Upper lobe of right lung (tissue), 1 donor: Measurements from ENCODE around the gene LEF1. TPM values are rescaled to one million over a fixed set of nuclear protein-coding genes. Genes with fewer than 3 reads are reported as not detected.

Source experiments
- ATAC-seq: fragments of 200-7000 bp; cut with Tn5 transposase; one replicate; pipeline ENCODE4 v1.9.1; 2020; ENCODE audit warnings: mild to moderate bottlenecking, moderate library complexity
- DNase-seq: peaks from one replicate; pipeline ENCODE4 v3.0.0-alpha.2; 2020
- H3K27ac ChIP-seq: fragments of 200-600 bp; one replicate; pipeline ENCODE4 v1.8.0; 2022
- H3K27me3 ChIP-seq: fragments of 200-600 bp; one replicate; pipeline ENCODE4 v1.8.0; 2022; ENCODE audit warnings: mild to moderate bottlenecking
- H3K36me3 ChIP-seq: fragments of 200-600 bp; one replicate; pipeline ENCODE4 v1.8.0; 2022
- H3K4me1 ChIP-seq: fragments of 200-600 bp; one replicate; pipeline ENCODE4 v1.8.0; 2022
- H3K4me3 ChIP-seq: fragments of 200-600 bp; one replicate; pipeline ENCODE4 v1.8.0; 2022; ENCODE audit warnings: mild to moderate bottlenecking
- H3K9me3 ChIP-seq: fragments of 200-600 bp; one replicate; pipeline ENCODE4 v1.8.0; 2022
- intact Hi-C: fragments of 100-400 bp; cut with DNase I; formaldehyde crosslinking; loops from one replicate; pipeline ENCODE4 v1.11.0; 2022
- total RNA-seq: library from RNA; stranded (reverse); fragmentation: NEBNext Ultra II Directional; extraction: Animal tissue kit (Norgen Biotek cat#: 25700); gene quantifications from one replicate; pipeline ENCODE4 v1.2.1, GENCODE V29; 2021
- TF ChIP-seq, protein P1 (sequence below): fragments of 200-600 bp; IDR thresholded peaks from one replicate; pipeline ENCODE4 v1.8.0; 2022; ENCODE audit warnings: antibody characterized with exemption
- donor health status: DM: no; HTN: yes; CAD: no; lungs with severe emphysema.

Gene LEF1
- total RNA-seq, 1 donor from 2014 or later, result 9.1 TPM

DNA sequence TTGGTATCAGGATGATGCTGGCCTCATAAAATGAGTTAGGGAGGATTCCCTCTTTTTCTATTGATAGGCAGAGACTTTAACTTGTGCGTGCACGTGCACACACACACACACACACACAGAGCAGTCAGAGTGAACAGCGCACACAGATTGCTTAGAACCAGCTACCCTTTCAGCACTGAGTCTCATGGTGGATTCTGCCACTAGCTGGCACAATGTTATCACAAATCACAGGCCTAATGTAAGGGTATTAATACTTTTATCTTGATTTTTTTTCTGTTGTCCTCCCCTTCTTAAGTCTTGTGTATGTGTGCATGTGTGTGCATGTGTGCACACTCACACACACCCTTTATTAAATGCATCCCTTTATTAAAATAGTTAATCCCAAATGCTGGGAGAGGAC, 125.8 kb downstream of the LEF1 start:
- intact Hi-C loops, result no loop called here
- H3K4me1 ChIP-seq, result no peaks in the 10 kb centered on the region
- no peak for DNase-seq
- no peaks in the 10 kb centered on the region for H3K9me3 ChIP-seq
- no peak overlapping the region for H3K27ac ChIP-seq
- H3K4me3 ChIP-seq, result no peak overlapping the region
- no peaks in the 10 kb centered on the region for H3K36me3 ChIP-seq
- TF ChIP-seq, protein P1, sequence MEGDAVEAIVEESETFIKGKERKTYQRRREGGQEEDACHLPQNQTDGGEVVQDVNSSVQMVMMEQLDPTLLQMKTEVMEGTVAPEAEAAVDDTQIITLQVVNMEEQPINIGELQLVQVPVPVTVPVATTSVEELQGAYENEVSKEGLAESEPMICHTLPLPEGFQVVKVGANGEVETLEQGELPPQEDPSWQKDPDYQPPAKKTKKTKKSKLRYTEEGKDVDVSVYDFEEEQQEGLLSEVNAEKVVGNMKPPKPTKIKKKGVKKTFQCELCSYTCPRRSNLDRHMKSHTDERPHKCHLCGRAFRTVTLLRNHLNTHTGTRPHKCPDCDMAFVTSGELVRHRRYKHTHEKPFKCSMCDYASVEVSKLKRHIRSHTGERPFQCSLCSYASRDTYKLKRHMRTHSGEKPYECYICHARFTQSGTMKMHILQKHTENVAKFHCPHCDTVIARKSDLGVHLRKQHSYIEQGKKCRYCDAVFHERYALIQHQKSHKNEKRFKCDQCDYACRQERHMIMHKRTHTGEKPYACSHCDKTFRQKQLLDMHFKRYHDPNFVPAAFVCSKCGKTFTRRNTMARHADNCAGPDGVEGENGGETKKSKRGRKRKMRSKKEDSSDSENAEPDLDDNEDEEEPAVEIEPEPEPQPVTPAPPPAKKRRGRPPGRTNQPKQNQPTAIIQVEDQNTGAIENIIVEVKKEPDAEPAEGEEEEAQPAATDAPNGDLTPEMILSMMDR, result no peak
- no peaks in the 10 kb centered on the region for H3K27me3 ChIP-seq
- no peak for ATAC-seq

GRCh38 chr4:108037884-108038283, 130.8 kb downstream of the LEF1 start:
- Histone ChIP-seq H3K4me1 (no peaks in the 10 kb centered on the region), H3K27ac (no peak overlapping the region)
- TF ChIP-seq, protein P1, result no peak

GRCh38 chr4:108036213-108036612, 132.5 kb downstream of the LEF1 start:
- H3K9me3 ChIP-seq, result no peaks in the 10 kb centered on the region
- ATAC-seq (peak; percentile 82), DNase-seq (no peak)
- peaks cover 30% of the 10 kb centered on the region for H3K36me3 ChIP-seq
- H3K27ac ChIP-seq, result no peak overlapping the region
- TF ChIP-seq, protein P1, result no peak
- no peaks in the 10 kb centered on the region for H3K27me3 ChIP-seq
- H3K4me1 ChIP-seq, result no peaks in the 10 kb centered on the region
- intact Hi-C loops, result no loop called here
- no peak overlapping the region for H3K4me3 ChIP-seq

More at GRCh38 chr4:108037884-108038283, 130.8 kb downstream of the LEF1 start:
- peaks cover 22% of the 10 kb centered on the region for H3K36me3 ChIP-seq
- no peaks in the 10 kb centered on the region for H3K27me3 ChIP-seq
- intact Hi-C loops, result no loop called here
- no peaks in the 10 kb centered on the region for H3K9me3 ChIP-seq
- no peak for ATAC-seq
- no peak for DNase-seq
- H3K4me3 ChIP-seq, result no peak overlapping the region

DNA sequence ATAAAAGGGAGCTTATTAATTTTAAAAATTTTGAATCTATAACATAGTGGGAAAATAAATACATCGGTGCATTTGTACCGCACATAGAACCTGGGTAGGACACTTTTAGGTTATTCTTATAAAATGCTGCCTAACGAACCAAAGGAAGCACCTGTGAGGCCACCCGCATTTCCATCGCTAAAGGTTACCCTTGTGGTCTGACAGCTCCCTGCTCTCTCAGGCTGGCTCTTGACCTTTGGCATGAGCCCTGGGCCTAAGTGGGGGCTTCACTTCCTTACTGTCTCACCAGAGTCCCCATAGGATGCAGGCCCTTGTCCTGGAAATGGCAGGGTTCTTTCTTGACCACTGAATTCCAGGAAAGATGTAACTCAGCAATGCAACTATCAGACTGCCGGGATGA, 133.0 kb downstream of the LEF1 start:
- Histone ChIP-seq H3K9me3 (no peaks in the 10 kb centered on the region), H3K27me3 (no peaks in the 10 kb centered on the region), H3K36me3 (peaks cover 34% of the 10 kb centered on the region), H3K4me1 (no peaks in the 10 kb centered on the region), H3K4me3 (no peak overlapping the region), H3K27ac (no peak overlapping the region)
- TF ChIP-seq, protein P1, result no peak
- DNase-seq (no peak), ATAC-seq (no peak)
- intact Hi-C loops, result no loop called here

- intact Hi-C loops, result no loop called here
- TF ChIP-seq, protein P1, result no peak
- H3K27ac ChIP-seq, result no peak overlapping the region
- no peak overlapping the region for H3K4me3 ChIP-seq
- H3K36me3 ChIP-seq, result peaks cover 35% of the 10 kb centered on the region
- no peaks in the 10 kb centered on the region for H3K4me1 ChIP-seq
- no peaks in the 10 kb centered on the region for H3K9me3 ChIP-seq
- H3K27me3 ChIP-seq, result no peaks in the 10 kb centered on the region
- DNase-seq, result no peak
- no peak for ATAC-seq
These were observed 134.2 kb downstream of the LEF1 start for GRCh38 chr4:108034565-108034964.

DNA sequence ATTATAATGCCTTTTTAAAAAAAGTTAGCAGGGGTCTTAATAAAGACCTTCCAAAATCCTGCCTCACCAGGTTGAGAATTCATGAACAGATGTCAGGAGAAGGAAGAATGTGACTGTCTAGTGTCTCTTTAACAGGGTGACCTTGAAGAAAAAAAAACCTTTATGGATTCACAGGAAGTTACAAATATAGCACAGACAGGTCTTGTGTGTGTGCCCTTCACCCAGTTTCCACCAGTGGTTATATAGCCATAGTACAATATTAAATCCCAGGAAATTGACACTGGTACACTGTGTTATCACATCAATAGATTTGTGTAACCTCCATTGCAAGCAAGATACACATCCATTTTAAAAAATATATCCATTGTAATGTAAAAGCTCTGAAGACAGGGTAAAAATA, 135.4 kb downstream of the LEF1 start:
- H3K27me3 ChIP-seq, result no peaks in the 10 kb centered on the region
- TF ChIP-seq, protein P1, result no peak
- H3K9me3 ChIP-seq, result no peaks in the 10 kb centered on the region
- no peak overlapping the region for H3K4me3 ChIP-seq
- DNase-seq (no peak), ATAC-seq (no peak)
- H3K27ac ChIP-seq, result no peak overlapping the region
- no peaks in the 10 kb centered on the region for H3K4me1 ChIP-seq
- intact Hi-C loops, result no loop called here
- H3K36me3 ChIP-seq, result peaks cover 47% of the 10 kb centered on the region
